ENCODE results near the gene FHIT.
"Not testable (repeated sequence)": the region's sequence is repeated elsewhere in the genome, so short reads cannot be mapped to it uniquely, and the experiment has no call there.

Gene FHIT

GRCh38 chr3:60890226-60890625 lies 361.0 kb downstream of the FHIT start:
- no peak for TF ChIP-seq CTCF (IDR thresholded peaks at IDR 0.05; ENCODE audit: control insufficient read depth, insufficient read depth, low read depth, low read length, missing control alignments)
- DNase-seq (ENCODE audit: low read depth): no peak

GRCh38 chr3:60888952-60889351 lies 362.3 kb downstream of the FHIT start:
- not testable (repeated sequence) for DNase-seq (ENCODE audit: low read depth); H3K4me3 ChIP-seq (ENCODE audit: control insufficient read depth, low read depth, low read length)

More at GRCh38 chr3:60890226-60890625, 361.0 kb downstream of the FHIT start:
- no peak overlapping the region for H3K4me3 ChIP-seq (ENCODE audit: control insufficient read depth, low read depth, low read length)

- no peak for TF ChIP-seq CTCF (IDR thresholded peaks at IDR 0.05; ENCODE audit: control insufficient read depth, insufficient read depth, low read depth, low read length, missing control alignments)
- no peak for DNase-seq (ENCODE audit: low read depth)
- no peak overlapping the region for H3K4me3 ChIP-seq (ENCODE audit: control insufficient read depth, low read depth, low read length)
These were observed 363.7 kb downstream of the FHIT start for GRCh38 chr3:60887574-60887973.

- no peak for TF ChIP-seq CTCF (IDR thresholded peaks at IDR 0.05; ENCODE audit: control insufficient read depth, insufficient read depth, low read depth, low read length, missing control alignments)
- no peak overlapping the region for H3K4me3 ChIP-seq (ENCODE audit: control insufficient read depth, low read depth, low read length)
- no peak for DNase-seq (ENCODE audit: low read depth)
These were observed 364.7 kb downstream of the FHIT start for GRCh38 chr3:60886518-60886917.

- no peak for TF ChIP-seq CTCF (IDR thresholded peaks at IDR 0.05; ENCODE audit: control insufficient read depth, insufficient read depth, low read depth, low read length, missing control alignments)
- no peak for DNase-seq (ENCODE audit: low read depth)
- H3K4me3 ChIP-seq (ENCODE audit: control insufficient read depth, low read depth, low read length): no peak overlapping the region
These were observed 367.2 kb downstream of the FHIT start for GRCh38 chr3:60884005-60884404.

GRCh38 chr3:60877188-60877587 lies 374.1 kb downstream of the FHIT start:
- no peak for TF ChIP-seq CTCF (IDR thresholded peaks at IDR 0.05; ENCODE audit: control insufficient read depth, insufficient read depth, low read depth, low read length, missing control alignments)
- no peak for DNase-seq (ENCODE audit: low read depth)
- no peak overlapping the region for H3K4me3 ChIP-seq (ENCODE audit: control insufficient read depth, low read depth, low read length)

GRCh38 chr3:60870396-60870795 lies 380.9 kb downstream of the FHIT start:
- TF ChIP-seq CTCF (IDR thresholded peaks at IDR 0.05; ENCODE audit: control insufficient read depth, insufficient read depth, low read depth, low read length, missing control alignments): no peak
- H3K4me3 ChIP-seq (ENCODE audit: control insufficient read depth, low read depth, low read length): no peak overlapping the region
- no peak for DNase-seq (ENCODE audit: low read depth)

Measured in AG09309 (cell line).